ENCODE data around the gene PPP1R14B.

Gene PPP1R14B

GRCh38 chr11:64275031-64275800 lies 28.5 kb upstream of the PPP1R14B start:
- no peak for DNase-seq (ENCODE audit: low spot score)
- POLR2A ChIA-PET (ENCODE audit: low non-redundant PET), result interaction anchor here (0.5 to 2.0 kb wide), 3 partner anchors 12 to 60 kb away, joined by 5 to 6 read pairs (median 5); no protein-coding TSS in a partner anchor
- peak overlapping the region; percentile 98 for H3K27ac ChIP-seq
- CTCF ChIA-PET, result interaction anchor here (0.5 to 1.3 kb wide), 3 partner anchors 12 to 30 kb away, joined by 3 to 6 read pairs (median 4); no protein-coding TSS in a partner anchor
- TF ChIP-seq CTCF (conservative IDR thresholded peaks at IDR 0.05; ENCODE audit: low read depth), result no peak

GRCh38 chr11:64269540-64270220 lies 22.9 kb upstream of the PPP1R14B start:
- POLR2A ChIA-PET (ENCODE audit: low non-redundant PET), result interaction anchor here (0.6 to 1.4 kb wide), 2 partner anchors 17 to 24 kb away, joined by 4 to 7 read pairs; no protein-coding TSS in a partner anchor
- no peak for TF ChIP-seq CTCF (conservative IDR thresholded peaks at IDR 0.05; ENCODE audit: low read depth)

GRCh38 chr11:64268893-64269539 lies 22.3 kb upstream of the PPP1R14B start:
- no peak for TF ChIP-seq CTCF (conservative IDR thresholded peaks at IDR 0.05; ENCODE audit: low read depth)
- ChIA-PET POLR2A (ENCODE audit: low non-redundant PET) (interaction anchor here (0.6 to 1.6 kb wide), 5 partner anchors 16 to 43 kb away, joined by 3 to 7 read pairs (median 4); no protein-coding TSS in a partner anchor), CTCF (interaction anchor here (0.6 to 3.6 kb wide), 5 partner anchors 10 to 257 kb away, joined by 3 to 18 read pairs (median 3); partner anchors contain the start of genes CATSPERZ and PLCB3)
- H3K27ac ChIP-seq, result peak overlapping the region; percentile 99
- DNase-seq (ENCODE audit: low spot score), result no peak

More at GRCh38 chr11:64269540-64270220, 22.9 kb upstream of the PPP1R14B start:
- peak overlapping the region; percentile 99 for H3K27ac ChIP-seq
- DNase-seq (ENCODE audit: low spot score), result peak; percentile 91
- CTCF ChIA-PET, result interaction anchor here (0.6 to 3.6 kb wide), 4 partner anchors 12 to 35 kb away, joined by 4 to 18 read pairs (median 6); partner anchors contain the start of genes CATSPERZ and PLCB3

- POLR2A ChIA-PET (ENCODE audit: low non-redundant PET), result interaction anchor here (0.6 to 1.6 kb wide), 7 partner anchors 9 to 43 kb away, joined by 3 to 7 read pairs (median 4); no protein-coding TSS in a partner anchor
- TF ChIP-seq CTCF (conservative IDR thresholded peaks at IDR 0.05; ENCODE audit: low read depth), result no peak
- CTCF ChIA-PET, result interaction anchor here (0.6 to 3.6 kb wide), 8 partner anchors 9 to 1388 kb away, joined by 3 to 18 read pairs (median 4); partner anchors contain the start of genes CATSPERZ, PLCB3 and SLC3A2
- peak overlapping the region; percentile 99 for H3K27ac ChIP-seq
- DNase-seq (ENCODE audit: low spot score), result no peak
These were observed 21.5 kb upstream of the PPP1R14B start for GRCh38 chr11:64268025-64268892.

GRCh38 chr11:64267207-64267945 lies 20.6 kb upstream of the PPP1R14B start:
- DNase-seq (ENCODE audit: low spot score), result no peak
- POLR2A ChIA-PET (ENCODE audit: low non-redundant PET), result interaction anchor here (0.7 to 1.6 kb wide), 3 partner anchors 10 to 23 kb away, joined by 4 to 7 read pairs (median 6); no protein-coding TSS in a partner anchor
- CTCF ChIA-PET, result interaction anchor here (1.0 to 3.6 kb wide), 5 partner anchors 9 to 63 kb away, joined by 3 to 18 read pairs (median 5); partner anchors contain the start of genes CATSPERZ and PLCB3
- H3K27ac ChIP-seq, result peak overlapping the region; percentile 99
- TF ChIP-seq CTCF (conservative IDR thresholded peaks at IDR 0.05; ENCODE audit: low read depth), result no peak

Data from RWPE1 (cell line).